ENCODE results near the gene ATP2B3.

GRCh38 chrX:153596981-153597750 lies 79.7 kb downstream of the ATP2B3 start:
- no peak for TF ChIP-seq POLR2A (IDR thresholded peaks at IDR 0.05)
- no peak for TF ChIP-seq CTCF (IDR thresholded peaks at IDR 0.05)
